ENCODE data around the gene ZNF710. TPM values are rescaled to one million over a fixed set of nuclear protein-coding genes. Genes with fewer than 3 reads are reported as not detected.
A peak's percentile ranks its signal among the peaks of the same experiment; 100 is the strongest.

The ZNF710 gene
- total and polyA plus RNA-seq, 2 of the 4 experiments (the other 2 are of a cell fraction), result 7.6 to 8.2 TPM

DNA sequence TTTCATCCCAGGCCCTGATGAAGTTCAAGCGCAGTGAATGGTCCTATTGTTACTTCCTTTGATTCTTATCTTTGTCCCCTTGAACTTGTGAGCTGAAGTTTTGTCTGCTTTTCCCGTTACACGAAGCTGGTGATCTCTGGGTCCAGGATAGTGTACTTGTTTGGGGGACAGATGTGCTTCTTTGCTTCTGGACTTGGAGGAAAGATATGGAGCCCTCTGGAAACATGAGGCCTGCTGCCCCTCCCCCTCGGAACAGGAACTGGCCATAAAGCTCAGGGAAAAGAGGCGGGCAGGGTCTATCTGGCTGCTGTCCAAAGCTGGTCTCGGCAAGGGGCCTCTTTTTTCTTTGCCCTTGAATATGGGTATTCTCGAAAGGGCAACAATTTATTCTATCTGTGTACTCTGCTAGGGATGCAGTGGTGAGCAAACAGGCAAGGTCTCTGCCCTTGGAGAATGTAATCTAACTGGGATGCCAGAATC is 53.5 kb downstream of the ZNF710 start:
- no peak overlapping the region for H2AK5ac ChIP-seq (ENCODE audit: low read depth, low read length)
- H3K23ac ChIP-seq (ENCODE audit: low read depth, low read length), result no peak overlapping the region
- H3K9me1 ChIP-seq (ENCODE audit: insufficient read depth, low read length), result peaks cover 35% of the 10 kb centered on the region
- no peak overlapping the region for H2BK15ac ChIP-seq (ENCODE audit: low read depth, low read length)
- intact Hi-C loops (cut with micrococcal nuclease), result no loop called here
- no peak overlapping the region for H2AFZ ChIP-seq (replicated peaks; ENCODE audit: low read length, poor library complexity)
- no peaks in the 10 kb centered on the region for H3K9me3 ChIP-seq (ENCODE audit: control insufficient read depth, insufficient read depth, low read length)
- H3K27ac ChIP-seq (ENCODE audit: insufficient read depth, low read length), result no peak overlapping the region
- no peak overlapping the region for H3K4ac ChIP-seq (ENCODE audit: low read depth, low read length)
- 0 out of 4 replicates have a peak overlapping the region, but pooled peaks of 1 of the 2 experiments have one; percentile 66 for H4K8ac ChIP-seq (ENCODE audit: low read depth in 2 of 2, low read length in 2 of 2)
- peaks cover 19 to 59% of the 10 kb centered on the region in 2 experiments for H3K79me1 ChIP-seq (ENCODE audit: low read depth in 1 of 2, low read length in 2 of 2)
- no peak overlapping the region for H4K91ac ChIP-seq (ENCODE audit: insufficient read depth, low read depth, low read length)
- H3K18ac ChIP-seq (ENCODE audit: low read depth, low read length), result no peak overlapping the region
- no peaks in the 10 kb centered on the region for H3K36me3 ChIP-seq (ENCODE audit: control insufficient read depth, insufficient read depth, low read length)
- WGBS, 2 experiments (ENCODE audit: extremely low coverage in 2 of 2, insufficient read length in 1 of 2), result 43% methylated on average over 2 of the region's 7 CpGs; no CpG with 5 or more reads in 1 of the 2 experiments
- peaks cover 1% of the 10 kb centered on the region; the same call in 1 of the 2 replicates for H3K4me1 ChIP-seq (ENCODE audit: control insufficient read depth, insufficient read depth, low read length)
- no peak overlapping the region for H3K4me2 ChIP-seq (ENCODE audit: low read depth, low read length)
- H3K4me3 ChIP-seq (ENCODE audit: insufficient read depth, low read depth, low read length), result no peak overlapping the region
- no peak overlapping the region for H3K9ac ChIP-seq (ENCODE audit: low read depth, low read length)
- TF ChIP-seq MAFK (IDR thresholded peaks at IDR 0.05; ENCODE audit: low read depth, low read length), result no peak
- TF ChIP-seq RCOR1 (IDR thresholded peaks at IDR 0.05; ENCODE audit: insufficient replicate concordance, low read length), result no peak
- no peak for TF ChIP-seq FOS (IDR thresholded peaks at IDR 0.05; ENCODE audit: low read depth, low read length)
- TF ChIP-seq RFX5 (IDR thresholded peaks at IDR 0.05; ENCODE audit: low read depth, low read length), result no peak
- no peak for TF ChIP-seq CHD1 (IDR thresholded peaks at IDR 0.05; ENCODE audit: low read depth, low read length)
- no peak for TF ChIP-seq RAD21 (IDR thresholded peaks at IDR 0.05; ENCODE audit: low read length)
- no peak for TF ChIP-seq NFE2L2 (IDR thresholded peaks at IDR 0.05; ENCODE audit: low read depth, low read length)
- TF ChIP-seq POLR2A (IDR thresholded peaks at IDR 0.05; ENCODE audit: low read depth, low read length), result no peak
- TF ChIP-seq, protein P1, sequence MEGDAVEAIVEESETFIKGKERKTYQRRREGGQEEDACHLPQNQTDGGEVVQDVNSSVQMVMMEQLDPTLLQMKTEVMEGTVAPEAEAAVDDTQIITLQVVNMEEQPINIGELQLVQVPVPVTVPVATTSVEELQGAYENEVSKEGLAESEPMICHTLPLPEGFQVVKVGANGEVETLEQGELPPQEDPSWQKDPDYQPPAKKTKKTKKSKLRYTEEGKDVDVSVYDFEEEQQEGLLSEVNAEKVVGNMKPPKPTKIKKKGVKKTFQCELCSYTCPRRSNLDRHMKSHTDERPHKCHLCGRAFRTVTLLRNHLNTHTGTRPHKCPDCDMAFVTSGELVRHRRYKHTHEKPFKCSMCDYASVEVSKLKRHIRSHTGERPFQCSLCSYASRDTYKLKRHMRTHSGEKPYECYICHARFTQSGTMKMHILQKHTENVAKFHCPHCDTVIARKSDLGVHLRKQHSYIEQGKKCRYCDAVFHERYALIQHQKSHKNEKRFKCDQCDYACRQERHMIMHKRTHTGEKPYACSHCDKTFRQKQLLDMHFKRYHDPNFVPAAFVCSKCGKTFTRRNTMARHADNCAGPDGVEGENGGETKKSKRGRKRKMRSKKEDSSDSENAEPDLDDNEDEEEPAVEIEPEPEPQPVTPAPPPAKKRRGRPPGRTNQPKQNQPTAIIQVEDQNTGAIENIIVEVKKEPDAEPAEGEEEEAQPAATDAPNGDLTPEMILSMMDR (conservative IDR thresholded peaks at IDR 0.05; ENCODE audit: low read depth, low read length), result no peak
- no peak for TF ChIP-seq MXI1 (IDR thresholded peaks at IDR 0.05; ENCODE audit: borderline replicate concordance, low read depth, low read length)
- TF ChIP-seq, protein P2, sequence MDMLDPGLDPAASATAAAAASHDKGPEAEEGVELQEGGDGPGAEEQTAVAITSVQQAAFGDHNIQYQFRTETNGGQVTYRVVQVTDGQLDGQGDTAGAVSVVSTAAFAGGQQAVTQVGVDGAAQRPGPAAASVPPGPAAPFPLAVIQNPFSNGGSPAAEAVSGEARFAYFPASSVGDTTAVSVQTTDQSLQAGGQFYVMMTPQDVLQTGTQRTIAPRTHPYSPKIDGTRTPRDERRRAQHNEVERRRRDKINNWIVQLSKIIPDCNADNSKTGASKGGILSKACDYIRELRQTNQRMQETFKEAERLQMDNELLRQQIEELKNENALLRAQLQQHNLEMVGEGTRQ (IDR thresholded peaks at IDR 0.05; ENCODE audit: low read depth, low read length), result no peak
- no peak for TF ChIP-seq SMC3 (IDR thresholded peaks at IDR 0.05; ENCODE audit: low read depth, low read length)
- TF ChIP-seq, protein P3, sequence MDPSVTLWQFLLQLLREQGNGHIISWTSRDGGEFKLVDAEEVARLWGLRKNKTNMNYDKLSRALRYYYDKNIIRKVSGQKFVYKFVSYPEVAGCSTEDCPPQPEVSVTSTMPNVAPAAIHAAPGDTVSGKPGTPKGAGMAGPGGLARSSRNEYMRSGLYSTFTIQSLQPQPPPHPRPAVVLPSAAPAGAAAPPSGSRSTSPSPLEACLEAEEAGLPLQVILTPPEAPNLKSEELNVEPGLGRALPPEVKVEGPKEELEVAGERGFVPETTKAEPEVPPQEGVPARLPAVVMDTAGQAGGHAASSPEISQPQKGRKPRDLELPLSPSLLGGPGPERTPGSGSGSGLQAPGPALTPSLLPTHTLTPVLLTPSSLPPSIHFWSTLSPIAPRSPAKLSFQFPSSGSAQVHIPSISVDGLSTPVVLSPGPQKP (IDR thresholded peaks at IDR 0.05; ENCODE audit: borderline replicate concordance, low read depth, low read length), result no peak
- no peak for TF ChIP-seq CEBPB (IDR thresholded peaks at IDR 0.05; ENCODE audit: low read depth, low read length)
- no peak for TF ChIP-seq MAZ (IDR thresholded peaks at IDR 0.05; ENCODE audit: borderline replicate concordance, low read depth, low read length)
- TF ChIP-seq BHLHE40 (IDR thresholded peaks at IDR 0.05; ENCODE audit: low read depth, low read length), result no peak
- in situ Hi-C loops (cut with MboI; ENCODE audit: low sequenced_read_pairs), result no loop called here
- no TSS peak for BruUV-seq (replicated peaks)
- H2BK5ac ChIP-seq (ENCODE audit: low read depth, low read length, poor library complexity, severe bottlenecking), result no peak overlapping the region
- CTCF ChIA-PET, result no interaction called here
- H4K5ac ChIP-seq (ENCODE audit: low read depth, low read length), result no peak overlapping the region
- H3K14ac ChIP-seq (replicated peaks; ENCODE audit: low read depth, low read length), result no peak overlapping the region
- H2BK120ac ChIP-seq (ENCODE audit: low read depth, low read length), result no peak overlapping the region
- no peak for DNase-seq
- POLR2A ChIA-PET (ENCODE audit: unreplicated experiment), result interaction anchor here (0.6 kb wide), 1 partner anchor 121 kb away, joined by 3 read pairs; no protein-coding TSS in a partner anchor
- ATAC-seq (ENCODE audit: low read depth), result peak; percentile 33; the same call in 1 of the 2 replicates
- H2AK9ac ChIP-seq (replicated peaks; ENCODE audit: low read depth, low read length, poor library complexity), result no peak overlapping the region
- no peaks in the 10 kb centered on the region for H3K27me3 ChIP-seq (ENCODE audit: control insufficient read depth, insufficient read depth, low read length)
- peaks cover 27% of the 10 kb centered on the region for H4K20me1 ChIP-seq (ENCODE audit: insufficient read depth, low read length)
- no peak overlapping the region for H2BK20ac ChIP-seq (ENCODE audit: low read depth, low read length)
- dilution Hi-C loops (cut with HindIII; ENCODE audit: low sequenced_read_pairs, unreplicated experiment), result no loop called here
- no peak overlapping the region for H3K56ac ChIP-seq (ENCODE audit: extremely low read depth, insufficient read depth, low read length)
